CD4-positive, CD25-positive, alpha-beta regulatory T cell (primary cell): ENCODE measurements around the gene CD209. TPM values are rescaled to one million over a fixed set of nuclear protein-coding genes. Genes with fewer than 3 reads are reported as not detected.
"Not testable (repeated sequence)": the region's sequence is repeated elsewhere in the genome, so short reads cannot be mapped to it uniquely, and the experiment has no call there.

Experiments used
- ATAC-seq, 2 donors: fragments of 150-1000 bp; cut with Tn5 transposase; one replicate each; pipeline ENCODE4 v1.10.0; 2021; ENCODE audit warnings: low read depth in 2 of 2, moderate number of reproducible peaks in 2 of 2, moderate library complexity in 1 of 2
- DNase-seq, 3 donors: peaks; one replicate each; pipeline versions ENCODE4 v3.0.0 to v3.0.0-alpha.2; 2012 to 2022; ENCODE audit warnings: mixed read lengths in 1 of 3
- H3K27ac ChIP-seq: one replicate; pipeline ENCODE4 v1.7.0; 2013; ENCODE audit warnings: mild to moderate bottlenecking, low read length; ENCODE audit not compliant: insufficient read depth, poor library complexity, severe bottlenecking
- H3K27me3 ChIP-seq: one replicate; pipeline ENCODE4 v1.7.0; 2013; ENCODE audit warnings: low read length; ENCODE audit not compliant: control insufficient read depth, insufficient read depth
- H3K36me3 ChIP-seq: one replicate; pipeline ENCODE4 v1.7.0; 2013; ENCODE audit warnings: mild to moderate bottlenecking, low read length, moderate library complexity; ENCODE audit not compliant: control insufficient read depth, insufficient read depth
- H3K4me1 ChIP-seq: 2 replicates; pipeline ENCODE4 v1.7.0; 2013; ENCODE audit warnings: mild to moderate bottlenecking, low read length; ENCODE audit not compliant: insufficient read depth, control insufficient read depth, poor library complexity, severe bottlenecking
- H3K4me3 ChIP-seq: one replicate; pipeline ENCODE4 v1.7.0; 2013; ENCODE audit warnings: low read depth, mild to moderate bottlenecking, low read length, moderate library complexity
- H3K9me3 ChIP-seq, 2 experiments: 1 replicate in 1 of 2; 2 replicates in 1 of 2; pipeline ENCODE4 v1.7.0; 2013; ENCODE audit warnings: low read length in 2 of 2, mild to moderate bottlenecking in 1 of 2, moderate library complexity in 1 of 2; ENCODE audit not compliant: control insufficient read depth in 2 of 2
- H3K27ac Mint-ChIP-seq, 3 donors: one replicate each; pipeline ENCODE4 v1.8.0; 2020 to 2022; ENCODE audit warnings: mild to moderate bottlenecking in 3 of 3, mixed read lengths in 3 of 3, moderate library complexity in 2 of 3
- H3K27me3 Mint-ChIP-seq: one replicate; pipeline ENCODE4 v1.8.0; 2022; ENCODE audit warnings: mild to moderate bottlenecking, mixed read lengths
- H3K36me3 Mint-ChIP-seq: one replicate; pipeline ENCODE4 v1.8.0; 2020; ENCODE audit warnings: mixed read lengths
- H3K4me1 Mint-ChIP-seq, 4 donors: one replicate each; pipeline ENCODE4 v1.8.0; 2020 to 2022; ENCODE audit warnings: mixed read lengths in 4 of 4, mild to moderate bottlenecking in 1 of 4
- H3K4me3 Mint-ChIP-seq, 4 donors: one replicate each; pipeline ENCODE4 v1.8.0; 2020 to 2022; ENCODE audit warnings: mild to moderate bottlenecking in 4 of 4, mixed read lengths in 4 of 4, moderate library complexity in 3 of 4
- H3K9me3 Mint-ChIP-seq, 7 donors: one replicate each; pipeline ENCODE4 v1.8.0; 2020 to 2022; ENCODE audit warnings: mixed read lengths in 7 of 7, mild to moderate bottlenecking in 3 of 7, moderate library complexity in 2 of 7
- polyA plus RNA-seq, 4 donors: library from polyadenylated mRNA; unstranded; fragments of 300-500 nt; fragmentation: Illumina TruSeq; gene quantifications; one replicate each; pipeline ENCODE4 v1.2.3, GENCODE V29; 2021
- total RNA-seq: library from RNA; stranded (reverse); gene quantifications from one replicate; pipeline ENCODE4 v1.2.3, GENCODE V29; 2022

CD209 gene
- total and polyA plus RNA-seq, 5 donors from 2014 or later = not detected

GRCh38 chr19:7756258-7756657, 8.9 kb upstream of the CD209 start:
- ATAC-seq = no peak
- no peak for DNase-seq

GRCh38 chr19:7751157-7751783, 3.9 kb upstream of the CD209 start:
- no peak overlapping the region for H3K4me3 ChIP-seq
- DNase-seq (peak; percentile 10 to 52 (median 34)), ATAC-seq (peak; percentile 83 to 86)
- no peaks in the 10 kb centered on the region for H3K4me1 ChIP-seq
- peaks cover 5 to 11% of the 10 kb centered on the region in 2 experiments for H3K9me3 ChIP-seq
- no peaks in the 10 kb centered on the region for H3K27me3 ChIP-seq
- Mint-ChIP-seq H3K4me3 (peak overlapping the region in 1 of 4 donors; percentile 47), H3K36me3 (peaks cover 4% of the 10 kb centered on the region), H3K4me1 (peaks cover 6 to 29% (median 19%) of the 10 kb centered on the region in 4 donors), H3K27me3 (no peaks in the 10 kb centered on the region), H3K9me3 (peaks cover 8 to 24% (median 15%) of the 10 kb centered on the region in 7 donors), H3K27ac (peak overlapping the region in 2 of 3 donors; percentile 62 to 67)
- H3K27ac ChIP-seq = peak overlapping the region; percentile 37
- no peaks in the 10 kb centered on the region for H3K36me3 ChIP-seq

More at GRCh38 chr19:7756258-7756657, 8.9 kb upstream of the CD209 start:
- Histone ChIP-seq H3K27me3 (no peaks in the 10 kb centered on the region), H3K36me3 (no peaks in the 10 kb centered on the region), H3K27ac (no peak overlapping the region), H3K4me3 (no peak overlapping the region), H3K9me3 (peaks cover 29 to 42% of the 10 kb centered on the region in 2 experiments), H3K4me1 (no peaks in the 10 kb centered on the region)
- Mint-ChIP-seq H3K4me1 (peaks cover 2 to 17% (median 8%) of the 10 kb centered on the region in 4 donors), H3K36me3 (peaks cover 10% of the 10 kb centered on the region), H3K27me3 (no peaks in the 10 kb centered on the region), H3K9me3 (peaks cover 10 to 42% (median 24%) of the 10 kb centered on the region in 7 donors), H3K4me3 (peak overlapping the region in 1 of 4 donors; percentile 2), H3K27ac (no peak overlapping the region)

GRCh38 chr19:7748756-7749155, 1.4 kb upstream of the CD209 start:
- Histone ChIP-seq H3K27me3 (no peaks in the 10 kb centered on the region), H3K36me3 (no peaks in the 10 kb centered on the region), H3K4me1 (no peaks in the 10 kb centered on the region), H3K4me3 (no peak overlapping the region), H3K27ac (no peak overlapping the region), H3K9me3 (peaks cover 0 to 4% of the 10 kb centered on the region in 2 experiments)
- Mint-ChIP-seq H3K4me3 (no peak overlapping the region), H3K9me3 (peaks cover 0 to 12% (median 3%) of the 10 kb centered on the region in 7 donors), H3K4me1 (peaks cover 6 to 21% (median 16%) of the 10 kb centered on the region in 4 donors), H3K27me3 (no peaks in the 10 kb centered on the region), H3K27ac (no peak overlapping the region), H3K36me3 (no peaks in the 10 kb centered on the region)
- DNase-seq (no peak), ATAC-seq (no peak)

- Mint-ChIP-seq H3K9me3 (peaks cover 0 to 12% (median 3%) of the 10 kb centered on the region in 7 donors), H3K27me3 (no peaks in the 10 kb centered on the region), H3K36me3 (no peaks in the 10 kb centered on the region), H3K4me3 (no peak overlapping the region), H3K27ac (no peak overlapping the region), H3K4me1 (peaks cover 6 to 21% (median 15%) of the 10 kb centered on the region in 4 donors)
- no peak for DNase-seq
- Histone ChIP-seq H3K4me1 (no peaks in the 10 kb centered on the region), H3K27ac (no peak overlapping the region), H3K27me3 (no peaks in the 10 kb centered on the region), H3K4me3 (no peak overlapping the region), H3K36me3 (no peaks in the 10 kb centered on the region), H3K9me3 (peaks cover 0 to 4% of the 10 kb centered on the region in 2 experiments)
- no peak for ATAC-seq
Measured at GRCh38 chr19:7748171-7748570, 837 bp upstream of the CD209 start.

- H3K9me3 ChIP-seq, H3K27ac ChIP-seq, H3K27ac Mint-ChIP-seq, H3K36me3 Mint-ChIP-seq, DNase-seq, H3K4me1 ChIP-seq, H3K4me3 Mint-ChIP-seq, H3K27me3 ChIP-seq, H3K36me3 ChIP-seq, H3K4me3 ChIP-seq, H3K27me3 Mint-ChIP-seq, ATAC-seq: not testable (repeated sequence)
- peaks cover 0 to 10% (median 3%) of the 10 kb centered on the region in 7 donors for H3K9me3 Mint-ChIP-seq
- H3K4me1 Mint-ChIP-seq = peaks cover 5 to 13% (median 11%) of the 10 kb centered on the region in 4 donors
Measured at GRCh38 chr19:7746306-7746705, 1.0 kb downstream of the CD209 start.

- H3K4me1 Mint-ChIP-seq = peaks cover 0 to 6% (median 1%) of the 10 kb centered on the region in 4 donors
- H3K27ac Mint-ChIP-seq = peak overlapping the region in 1 of 3 donors; percentile 32
- no peaks in the 10 kb centered on the region for H3K36me3 ChIP-seq
- DNase-seq (no peak), ATAC-seq (no peak)
- H3K36me3 Mint-ChIP-seq = no peaks in the 10 kb centered on the region
- H3K9me3 ChIP-seq = peaks cover 0 to 4% of the 10 kb centered on the region in 2 experiments
- no peak overlapping the region for H3K27ac ChIP-seq
- H3K4me1 ChIP-seq = no peaks in the 10 kb centered on the region
- peaks cover 5% of the 10 kb centered on the region for H3K27me3 Mint-ChIP-seq
- H3K4me3 ChIP-seq = no peak overlapping the region
- H3K4me3 Mint-ChIP-seq = no peak overlapping the region
- peaks cover 0 to 6% (median 0%) of the 10 kb centered on the region in 7 donors for H3K9me3 Mint-ChIP-seq
- H3K27me3 ChIP-seq = no peaks in the 10 kb centered on the region
Measured at GRCh38 chr19:7744871-7745650, 2.3 kb downstream of the CD209 start.

GRCh38 chr19:7744199-7744786, 3.0 kb downstream of the CD209 start:
- H3K9me3 Mint-ChIP-seq = peaks cover 0 to 6% (median 0%) of the 10 kb centered on the region in 7 donors

More at GRCh38 chr19:7744199-7744786, 3.0 kb downstream of the CD209 start:
- Mint-ChIP-seq H3K27me3 (peaks cover 5% of the 10 kb centered on the region), H3K4me3 (no peak overlapping the region), H3K4me1 (peaks cover 0 to 6% (median under 1%) of the 10 kb centered on the region in 4 donors), H3K36me3 (no peaks in the 10 kb centered on the region), H3K27ac (peak overlapping the region in 2 of 3 donors; percentile 23 to 50)
- no peak for ATAC-seq
- Histone ChIP-seq H3K4me3 (no peak overlapping the region), H3K9me3 (peaks cover 0 to 4% of the 10 kb centered on the region in 2 experiments), H3K27ac (no peak overlapping the region), H3K27me3 (no peaks in the 10 kb centered on the region), H3K4me1 (no peaks in the 10 kb centered on the region), H3K36me3 (no peaks in the 10 kb centered on the region)
- DNase-seq = no peak
